D721Med (cell line): ENCODE results near the gene TIMM23.
A peak's percentile ranks its signal among the peaks of the same experiment; 100 is the strongest.

Experiments
- DNase-seq: peaks from one replicate; pipeline ENCODE4 v3.0.0; 2011; ENCODE audit warnings: low spot score; ENCODE audit not compliant: insufficient read length
- FAIRE-seq: peaks from 2 replicates; lab custom pipeline; 2011; peaks lifted over from hg19 to GRCh38; lab: Jason Lieb, UNC
- TF ChIP-seq, protein P1 (sequence below): IDR thresholded peaks from 2 replicates; pipeline ENCODE4 v1.5.1; 2012; ENCODE audit warnings: mild to moderate bottlenecking, control low read depth; ENCODE audit not compliant: insufficient read depth; ENCODE audit errors: missing control alignments

TIMM23 gene

DNA sequence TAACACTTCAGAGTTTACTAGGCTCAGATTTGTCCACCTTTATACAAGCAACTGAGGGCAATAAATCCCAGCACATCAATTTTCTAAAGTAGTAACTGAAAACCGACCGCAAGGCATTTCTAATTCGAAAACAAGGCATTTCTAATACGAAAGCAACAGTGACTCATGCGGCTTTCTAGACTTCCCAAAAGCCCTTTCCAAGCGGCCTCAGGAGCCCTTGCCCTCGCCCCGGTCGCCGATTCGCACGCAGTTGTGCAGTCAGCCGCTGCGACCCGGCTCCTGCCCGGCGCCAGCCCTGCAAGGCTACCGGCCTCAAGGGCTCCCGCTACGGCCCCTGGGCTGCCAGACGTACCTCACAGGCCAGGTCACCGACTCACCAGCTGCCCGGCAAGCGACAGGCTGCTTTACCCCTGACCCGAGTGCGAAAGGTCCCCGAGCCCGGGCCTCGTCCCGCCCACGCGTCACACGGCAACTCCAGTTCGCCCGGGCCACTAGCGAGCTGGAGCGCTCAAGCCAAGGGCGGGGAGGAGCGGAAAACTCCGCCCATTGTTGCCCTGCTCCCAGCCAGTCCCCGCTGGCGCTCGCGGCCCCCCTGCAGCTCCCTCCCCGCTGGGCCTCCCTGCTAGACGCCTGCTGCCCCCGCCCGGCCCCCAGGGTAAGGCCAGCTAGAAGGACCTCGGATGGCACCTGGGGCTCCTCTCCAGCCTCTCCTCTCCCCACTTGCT, 50.9 kb downstream of the TIMM23 start:
- TF ChIP-seq, protein P1, sequence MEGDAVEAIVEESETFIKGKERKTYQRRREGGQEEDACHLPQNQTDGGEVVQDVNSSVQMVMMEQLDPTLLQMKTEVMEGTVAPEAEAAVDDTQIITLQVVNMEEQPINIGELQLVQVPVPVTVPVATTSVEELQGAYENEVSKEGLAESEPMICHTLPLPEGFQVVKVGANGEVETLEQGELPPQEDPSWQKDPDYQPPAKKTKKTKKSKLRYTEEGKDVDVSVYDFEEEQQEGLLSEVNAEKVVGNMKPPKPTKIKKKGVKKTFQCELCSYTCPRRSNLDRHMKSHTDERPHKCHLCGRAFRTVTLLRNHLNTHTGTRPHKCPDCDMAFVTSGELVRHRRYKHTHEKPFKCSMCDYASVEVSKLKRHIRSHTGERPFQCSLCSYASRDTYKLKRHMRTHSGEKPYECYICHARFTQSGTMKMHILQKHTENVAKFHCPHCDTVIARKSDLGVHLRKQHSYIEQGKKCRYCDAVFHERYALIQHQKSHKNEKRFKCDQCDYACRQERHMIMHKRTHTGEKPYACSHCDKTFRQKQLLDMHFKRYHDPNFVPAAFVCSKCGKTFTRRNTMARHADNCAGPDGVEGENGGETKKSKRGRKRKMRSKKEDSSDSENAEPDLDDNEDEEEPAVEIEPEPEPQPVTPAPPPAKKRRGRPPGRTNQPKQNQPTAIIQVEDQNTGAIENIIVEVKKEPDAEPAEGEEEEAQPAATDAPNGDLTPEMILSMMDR, result peak; percentile 21
- FAIRE-seq (no peak), DNase-seq (peak; percentile 64)

DNA sequence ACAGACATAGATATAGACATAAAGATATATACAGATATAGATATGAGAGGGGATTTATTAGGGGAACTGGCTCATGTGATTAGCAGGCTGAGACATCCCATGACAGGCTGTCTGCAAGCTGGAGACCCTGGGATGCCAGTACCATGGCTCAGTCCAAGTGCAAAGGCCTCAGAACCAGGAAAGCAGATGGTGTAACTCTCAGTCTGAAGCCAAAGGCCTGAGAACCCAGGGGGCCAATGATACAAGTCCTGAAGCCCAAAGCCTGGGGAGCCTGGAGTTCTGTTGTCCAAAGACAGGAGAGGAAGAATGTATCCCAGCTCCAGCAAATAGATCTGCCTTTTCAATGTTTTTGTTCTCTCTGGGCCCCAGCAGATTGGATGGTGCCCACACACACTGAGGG, 52.7 kb downstream of the TIMM23 start:
- FAIRE-seq (no peak), DNase-seq (no peak)
- TF ChIP-seq, protein P1, result no peak

DNA sequence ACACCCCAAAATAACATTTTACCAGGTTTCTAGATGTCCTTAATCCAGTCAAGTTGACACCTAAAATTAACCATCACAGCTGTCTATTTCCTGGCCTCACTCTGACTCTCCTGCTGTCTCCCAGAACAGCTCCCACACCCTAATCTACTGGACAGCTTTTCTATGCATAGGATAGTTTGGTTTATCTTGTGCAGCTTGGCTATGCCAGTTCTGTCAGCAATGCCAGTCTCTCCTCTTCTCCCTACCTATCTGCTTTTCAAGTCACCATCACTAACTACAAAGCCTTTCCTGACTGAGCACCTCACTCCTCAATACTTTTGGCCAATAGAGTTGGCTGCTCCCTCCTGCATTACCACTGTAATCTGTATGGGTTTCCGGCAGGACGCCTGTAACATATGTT, 53.1 kb downstream of the TIMM23 start:
- DNase-seq (no peak), FAIRE-seq (no peak)
- TF ChIP-seq, protein P1, result no peak

DNA sequence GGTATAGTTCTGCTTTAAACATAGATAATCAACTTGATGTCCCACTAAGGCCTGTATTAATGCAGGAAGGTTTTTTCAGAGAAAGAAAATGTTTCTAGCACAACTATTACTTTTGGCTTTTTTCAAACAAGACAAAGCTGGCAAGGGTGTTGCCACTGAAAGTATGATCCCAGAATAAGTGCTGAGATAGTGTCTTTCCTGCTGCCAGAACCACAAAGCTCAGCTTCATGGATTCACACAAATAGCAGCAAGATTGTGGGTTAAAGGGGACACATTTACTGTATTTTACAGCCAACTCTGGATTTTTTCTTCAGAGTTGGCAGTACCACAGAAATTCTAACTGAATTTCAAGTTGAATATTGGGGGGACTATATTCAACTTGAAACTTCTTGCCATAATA, 53.8 kb downstream of the TIMM23 start:
- TF ChIP-seq, protein P1, result no peak
- FAIRE-seq (no peak), DNase-seq (no peak)

DNA sequence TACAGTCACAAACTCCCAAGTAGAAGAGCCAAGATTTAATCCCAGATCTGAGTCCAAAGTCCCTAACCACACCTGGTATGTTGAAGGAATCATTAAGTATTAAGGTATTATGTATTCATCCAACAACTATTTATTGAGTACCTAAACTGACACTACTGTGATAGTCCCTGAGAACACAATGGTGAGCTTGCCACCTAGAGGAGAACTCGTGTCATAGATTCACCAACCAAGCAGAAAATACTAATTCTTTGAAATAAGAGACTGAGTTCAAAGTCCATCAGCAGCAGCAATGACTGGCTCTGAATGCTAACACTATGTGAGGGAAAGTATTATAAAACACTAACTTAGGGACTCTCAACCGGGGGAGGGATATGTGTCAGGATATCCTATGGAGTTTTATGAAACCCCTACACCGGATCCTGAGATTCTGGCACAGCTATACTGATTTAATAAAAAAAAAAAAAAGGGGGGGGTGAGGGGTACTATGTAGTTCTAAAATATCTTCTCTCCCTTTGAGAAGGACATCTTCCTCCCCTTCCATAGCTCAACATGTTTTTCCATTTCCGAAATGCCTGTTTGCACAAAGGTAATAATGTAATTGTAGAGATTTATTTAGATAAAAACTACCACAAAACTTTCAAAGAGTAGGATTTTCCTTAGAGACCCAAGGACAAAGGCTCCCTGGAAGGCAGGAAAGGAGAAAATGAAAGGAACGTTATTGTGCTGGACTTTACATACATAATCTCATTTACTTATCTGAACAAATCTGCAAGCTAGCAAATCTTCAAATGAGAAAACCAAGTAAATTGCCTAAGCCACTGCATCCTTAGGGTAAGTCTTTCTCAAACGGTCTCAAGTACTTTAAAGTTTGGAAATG, 56.5 kb downstream of the TIMM23 start:
- FAIRE-seq, result no peak
- no peak for DNase-seq

DNA sequence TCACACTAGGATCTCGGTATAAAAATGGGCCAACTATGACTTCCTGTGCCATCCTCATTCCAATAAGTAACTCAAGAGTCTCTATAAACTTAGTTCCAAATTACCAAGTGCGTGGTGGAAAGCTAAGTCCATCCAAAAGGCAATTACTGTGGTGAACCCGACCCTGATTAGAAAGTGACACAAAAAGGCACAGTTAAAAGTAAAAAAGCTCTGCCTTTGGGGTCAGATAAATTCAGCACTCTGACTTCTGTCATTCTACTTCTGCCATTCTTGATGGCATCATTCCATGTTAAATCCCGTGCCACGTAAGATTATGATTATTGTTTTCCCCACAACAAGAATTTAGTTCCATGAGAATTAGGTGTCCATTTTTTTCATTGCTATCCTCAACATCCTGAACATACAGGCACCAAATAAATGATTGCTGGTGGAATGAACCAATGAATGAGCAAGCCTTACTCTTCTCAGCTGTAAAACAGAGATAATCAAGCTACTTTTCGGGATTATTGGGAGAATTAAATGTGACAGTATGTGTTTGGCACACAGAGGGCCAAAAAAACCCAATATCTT, 57.3 kb downstream of the TIMM23 start:
- FAIRE-seq (no peak), DNase-seq (no peak)
- TF ChIP-seq, protein P1, result no peak

More for the DNA sequence above, 56.5 kb downstream of the TIMM23 start:
- TF ChIP-seq, protein P1, result peak; percentile 81
